H9 (cell line): ENCODE results near the gene NHS. TPM values are rescaled to one million over a fixed set of nuclear protein-coding genes. Genes with fewer than 3 reads are reported as not detected.

Experiments used
- DNase-seq: peaks from one replicate; pipeline ENCODE4 v3.0.0-alpha.2; 2017
- H2AFZ ChIP-seq: one replicate; pipeline ENCODE4 v1.6.1; 2013; ENCODE audit warnings: mild to moderate bottlenecking, low read length, control low read depth, moderate library complexity
- H2AK5ac ChIP-seq: 2 replicates; pipeline ENCODE4 v1.6.1; 2013; ENCODE audit warnings: low read length, control low read depth, mixed read lengths; ENCODE audit not compliant: insufficient read length
- H2BK120ac ChIP-seq: one replicate; pipeline ENCODE4 v1.6.1; 2013; ENCODE audit warnings: low read depth, mild to moderate bottlenecking, low read length, control low read depth, inconsistent platforms; ENCODE audit not compliant: poor library complexity, severe bottlenecking
- H2BK12ac ChIP-seq: 2 replicates; pipeline ENCODE4 v1.6.1; 2013; ENCODE audit warnings: low read length, control low read depth, mixed read lengths, low read depth; ENCODE audit not compliant: insufficient read length
- H2BK15ac ChIP-seq: 2 replicates; pipeline ENCODE4 v1.6.1; 2013; ENCODE audit warnings: low read depth, low read length, control low read depth
- H2BK20ac ChIP-seq: one replicate; pipeline ENCODE4 v1.6.1; 2013; ENCODE audit warnings: low read depth, mild to moderate bottlenecking, low read length, control low read depth, inconsistent platforms; ENCODE audit not compliant: poor library complexity, severe bottlenecking
- H2BK5ac ChIP-seq: 2 replicates; pipeline ENCODE4 v1.6.1; 2013; ENCODE audit warnings: low read length, control low read depth, mixed read lengths; ENCODE audit not compliant: insufficient read length
- H3K14ac ChIP-seq: 2 replicates; pipeline ENCODE4 v1.6.1; 2013; ENCODE audit warnings: low read length, control low read depth; ENCODE audit not compliant: insufficient read depth
- H3K18ac ChIP-seq: 2 replicates; pipeline ENCODE4 v1.6.1; 2013; ENCODE audit warnings: low read depth, mild to moderate bottlenecking, mixed read lengths, low read length, control low read depth; ENCODE audit not compliant: insufficient read length
- H3K23ac ChIP-seq: 2 replicates; pipeline ENCODE4 v1.6.1; 2013; ENCODE audit warnings: low read length, control low read depth, mixed read lengths, low read depth; ENCODE audit not compliant: insufficient read length
- H3K23me2 ChIP-seq: 2 replicates; pipeline ENCODE4 v1.6.1; 2013; ENCODE audit warnings: low read depth, mild to moderate bottlenecking, mixed read lengths, low read length, control low read depth; ENCODE audit not compliant: insufficient read length, poor library complexity, severe bottlenecking
- H3K27ac ChIP-seq: 2 replicates; pipeline ENCODE4 v1.5.1; 2013; ENCODE audit warnings: low read length, control low read depth, mixed read lengths, low read depth; ENCODE audit not compliant: insufficient read length
- H3K27me3 ChIP-seq: 2 replicates; pipeline ENCODE4 v1.6.1; 2013; ENCODE audit warnings: low read length, control low read depth, inconsistent platforms; ENCODE audit not compliant: insufficient read depth
- H3K4ac ChIP-seq: 2 replicates; pipeline ENCODE4 v1.6.1; 2013; ENCODE audit warnings: low read depth, mild to moderate bottlenecking, control low read depth, inconsistent platforms, low read length, moderate library complexity
- H3K4me1 ChIP-seq: 2 replicates; pipeline ENCODE4 v1.6.1; 2013; ENCODE audit warnings: low read length, control low read depth, inconsistent platforms; ENCODE audit not compliant: insufficient read depth
- H3K4me2 ChIP-seq: 2 replicates; pipeline ENCODE4 v1.6.1; 2013; ENCODE audit warnings: low read length, control low read depth, mixed read lengths; ENCODE audit not compliant: insufficient read length, insufficient read depth
- H3K56ac ChIP-seq: 2 replicates; pipeline ENCODE4 v1.6.1; 2013; ENCODE audit warnings: low read depth, mild to moderate bottlenecking, mixed read lengths, low read length, control low read depth; ENCODE audit not compliant: insufficient read length
- H3K79me1 ChIP-seq: 2 replicates; pipeline ENCODE4 v1.6.1; 2013; ENCODE audit warnings: low read depth, mild to moderate bottlenecking, moderate library complexity, low read length, control low read depth, inconsistent platforms; ENCODE audit not compliant: insufficient read depth, poor library complexity, severe bottlenecking
- H3K79me2 ChIP-seq: 2 replicates; pipeline ENCODE4 v1.6.1; 2013; ENCODE audit warnings: low read length, control low read depth, inconsistent platforms; ENCODE audit not compliant: insufficient read depth
- H3K9ac ChIP-seq: 2 replicates; pipeline ENCODE4 v1.6.1; 2013; ENCODE audit warnings: low read length, control low read depth, mixed read lengths; ENCODE audit not compliant: insufficient read length; ENCODE audit errors: extremely low read depth
- H3K9me3 ChIP-seq: one replicate; pipeline ENCODE4 v1.6.1; 2013; ENCODE audit warnings: low read depth, low read length, inconsistent platforms; ENCODE audit not compliant: control insufficient read depth
- H3T11ph ChIP-seq: one replicate; pipeline ENCODE4 v1.6.1; 2013; ENCODE audit warnings: mild to moderate bottlenecking, low read length, control low read depth, inconsistent platforms
- H4K20me1 ChIP-seq: one replicate; pipeline ENCODE4 v1.6.1; 2013; ENCODE audit not compliant: control insufficient read depth, insufficient read length, insufficient read depth
- H4K5ac ChIP-seq: 2 replicates; pipeline ENCODE4 v1.6.1; 2013; ENCODE audit warnings: low read depth, mild to moderate bottlenecking, mixed read lengths, low read length, control low read depth; ENCODE audit not compliant: insufficient read length
- H4K8ac ChIP-seq: replicated peaks from 2 replicates; pipeline ENCODE4 v1.6.1; 2013; ENCODE audit warnings: low read length, control low read depth, mixed read lengths, low read depth; ENCODE audit not compliant: insufficient read length
- H4K91ac ChIP-seq: 2 replicates; pipeline ENCODE4 v1.6.1; 2013; ENCODE audit warnings: low read depth, mild to moderate bottlenecking, moderate library complexity, mixed read lengths, low read length, control low read depth; ENCODE audit not compliant: insufficient read length
- H3K27ac Mint-ChIP-seq, 3 experiments: 2 replicates in 2 of 3; 3 replicates in 1 of 3; pipeline ENCODE4 v1.8.0; 2020 to 2021; ENCODE audit warnings: mixed read lengths in 3 of 3, mild to moderate bottlenecking in 1 of 3, moderate library complexity in 1 of 3
- H3K27me3 Mint-ChIP-seq: 2 replicates; pipeline ENCODE4 v1.8.0; 2021; ENCODE audit warnings: low read depth, mild to moderate bottlenecking, moderate library complexity, mixed read lengths
- H3K36me3 Mint-ChIP-seq, 3 experiments: 2 replicates in 2 of 3; 3 replicates in 1 of 3; pipeline ENCODE4 v1.8.0; 2020 to 2021; ENCODE audit warnings: low read depth in 3 of 3, mixed read lengths in 3 of 3; ENCODE audit not compliant: insufficient read depth in 1 of 3
- H3K4me1 Mint-ChIP-seq, 2 experiments: 2 replicates each; pipeline ENCODE4 v1.8.0; 2020; ENCODE audit warnings: mixed read lengths in 2 of 2
- H3K4me3 Mint-ChIP-seq, 2 experiments: 2 replicates in 1 of 2; 3 replicates in 1 of 2; pipeline ENCODE4 v1.8.0; 2020 to 2021; ENCODE audit warnings: mild to moderate bottlenecking in 2 of 2, mixed read lengths in 2 of 2, moderate library complexity in 1 of 2
- H3K9me3 Mint-ChIP-seq, 2 experiments: 2 replicates in 1 of 2; 3 replicates in 1 of 2; pipeline ENCODE4 v1.8.0; 2020; ENCODE audit warnings: mild to moderate bottlenecking in 2 of 2, mixed read lengths in 2 of 2, moderate library complexity in 1 of 2
- WGBS: extraction: QIAGEN DNeasy Blood & Tissue Kit; methylation state at CpG from one replicate; pipeline ENCODE4 v1.1.7; 2013; ENCODE audit warnings: missing lambda C conversion rate, low lambda C conversion rate, mixed read lengths; ENCODE audit not compliant: insufficient read length; ENCODE audit errors: extremely low coverage; 5-methylcytosine and 5-hydroxymethylcytosine counted together
- total RNA-seq: library from RNA; stranded (reverse); gene quantifications from 2 replicates; pipeline ENCODE4 v1.2.1, GENCODE V29; 2021
- TF ChIP-seq, protein P1 (sequence below): fragments of 200-600 bp; sonication (generic); conservative IDR thresholded peaks from 3 replicates; pipeline ENCODE4 v1.8.0; 2021; ENCODE audit warnings: antibody characterized with exemption, mild to moderate bottlenecking

NHS gene
- total RNA-seq, 1 experiment from 2014 or later = 8.7 TPM

DNA sequence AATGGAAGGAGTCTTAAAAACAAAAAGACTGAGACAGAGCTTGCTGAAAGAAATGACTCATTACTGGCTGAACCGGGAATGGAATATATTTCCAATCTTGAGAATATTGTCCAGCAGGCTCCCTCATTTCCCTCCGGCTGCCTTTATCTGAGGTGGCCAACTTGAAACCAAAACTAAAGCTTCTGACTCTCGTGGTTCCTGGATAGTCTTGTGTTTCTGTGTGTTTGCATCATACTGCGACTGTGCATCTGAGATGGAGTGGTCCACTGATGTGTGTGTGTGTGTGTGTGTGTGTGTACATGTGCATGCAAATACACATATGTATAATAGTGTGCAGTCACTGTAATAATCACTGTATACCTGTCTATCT, 216.7 kb downstream of the NHS start:
- Histone ChIP-seq H4K91ac (no peak overlapping the region), H3K27ac (no peak overlapping the region), H3K4me1 (no peaks in the 10 kb centered on the region), H3K79me1 (no peaks in the 10 kb centered on the region), H2BK15ac (no peak overlapping the region), H3K79me2 (no peaks in the 10 kb centered on the region), H2BK12ac (no peak overlapping the region), H3K4me2 (no peak overlapping the region), H3K18ac (no peak overlapping the region), H2AFZ (no peak overlapping the region), H3K27me3 (no peaks in the 10 kb centered on the region; the same call in none of the 2 replicates), H2AK5ac (no peak overlapping the region), H3K4ac (no peak overlapping the region), H4K5ac (no peak overlapping the region), H3K23ac (no peak overlapping the region), H3T11ph (no peak overlapping the region), H3K14ac (no peak overlapping the region), H3K56ac (no peak overlapping the region), H2BK120ac (no peak overlapping the region), H2BK5ac (no peak overlapping the region), H4K20me1 (no peaks in the 10 kb centered on the region), H4K8ac (no peak overlapping the region), H3K9me3 (no peaks in the 10 kb centered on the region), H3K23me2 (no peaks in the 10 kb centered on the region), H2BK20ac (no peak overlapping the region), H3K9ac (no peak overlapping the region)
- Mint-ChIP-seq H3K27ac (no peak overlapping the region), H3K4me1 (peaks cover 24 to 28% of the 10 kb centered on the region in 2 experiments), H3K27me3 (no peaks in the 10 kb centered on the region; the same call in 1 of the 2 replicates), H3K9me3 (no peaks in the 10 kb centered on the region), H3K36me3 (peaks cover 0 to 2% (median 0%) of the 10 kb centered on the region in 3 experiments; a peak in 1 of 7 replicates), H3K4me3 (no peak overlapping the region)
- DNase-seq = no peak
- no CpG with 5 or more reads among the region's 4 CpGs for WGBS
- TF ChIP-seq, protein P1, sequence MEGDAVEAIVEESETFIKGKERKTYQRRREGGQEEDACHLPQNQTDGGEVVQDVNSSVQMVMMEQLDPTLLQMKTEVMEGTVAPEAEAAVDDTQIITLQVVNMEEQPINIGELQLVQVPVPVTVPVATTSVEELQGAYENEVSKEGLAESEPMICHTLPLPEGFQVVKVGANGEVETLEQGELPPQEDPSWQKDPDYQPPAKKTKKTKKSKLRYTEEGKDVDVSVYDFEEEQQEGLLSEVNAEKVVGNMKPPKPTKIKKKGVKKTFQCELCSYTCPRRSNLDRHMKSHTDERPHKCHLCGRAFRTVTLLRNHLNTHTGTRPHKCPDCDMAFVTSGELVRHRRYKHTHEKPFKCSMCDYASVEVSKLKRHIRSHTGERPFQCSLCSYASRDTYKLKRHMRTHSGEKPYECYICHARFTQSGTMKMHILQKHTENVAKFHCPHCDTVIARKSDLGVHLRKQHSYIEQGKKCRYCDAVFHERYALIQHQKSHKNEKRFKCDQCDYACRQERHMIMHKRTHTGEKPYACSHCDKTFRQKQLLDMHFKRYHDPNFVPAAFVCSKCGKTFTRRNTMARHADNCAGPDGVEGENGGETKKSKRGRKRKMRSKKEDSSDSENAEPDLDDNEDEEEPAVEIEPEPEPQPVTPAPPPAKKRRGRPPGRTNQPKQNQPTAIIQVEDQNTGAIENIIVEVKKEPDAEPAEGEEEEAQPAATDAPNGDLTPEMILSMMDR = no peak
